NB4 (cell line): ENCODE data around the gene AHCTF1.

Source experiments
- DNase-seq: peaks from one replicate; pipeline ENCODE4 v3.0.0; 2010; ENCODE audit warnings: low read depth
- H3K4me3 ChIP-seq: one replicate; pipeline ENCODE4 v1.5.1; 2011; ENCODE audit warnings: mild to moderate bottlenecking, low read depth, low read length, moderate library complexity
- CTCF ChIP-seq: IDR thresholded peaks from one replicate; pipeline ENCODE4 v1.5.1; 2012; ENCODE audit warnings: low read depth, low read length
- MAX ChIP-seq: IDR thresholded peaks from 2 replicates; pipeline ENCODE4 v1.6.1; 2011; ENCODE audit warnings: low read depth, low read length
- MYC ChIP-seq: IDR thresholded peaks from 2 replicates; pipeline ENCODE4 v1.6.1; 2011; ENCODE audit warnings: low read depth, low read length
- POLR2A ChIP-seq: IDR thresholded peaks from 2 replicates; pipeline ENCODE4 v1.6.1; 2011; ENCODE audit warnings: mild to moderate bottlenecking; ENCODE audit not compliant: insufficient read length; ENCODE audit errors: extremely low read depth

The AHCTF1 gene

GRCh38 chr1:246809473-246809872, 122.3 kb downstream of the AHCTF1 start:
- DNase-seq: peak; percentile 36
- peak; percentile 31 for TF ChIP-seq CTCF
- TF ChIP-seq POLR2A: no peak
- no peak overlapping the region for H3K4me3 ChIP-seq

DNA sequence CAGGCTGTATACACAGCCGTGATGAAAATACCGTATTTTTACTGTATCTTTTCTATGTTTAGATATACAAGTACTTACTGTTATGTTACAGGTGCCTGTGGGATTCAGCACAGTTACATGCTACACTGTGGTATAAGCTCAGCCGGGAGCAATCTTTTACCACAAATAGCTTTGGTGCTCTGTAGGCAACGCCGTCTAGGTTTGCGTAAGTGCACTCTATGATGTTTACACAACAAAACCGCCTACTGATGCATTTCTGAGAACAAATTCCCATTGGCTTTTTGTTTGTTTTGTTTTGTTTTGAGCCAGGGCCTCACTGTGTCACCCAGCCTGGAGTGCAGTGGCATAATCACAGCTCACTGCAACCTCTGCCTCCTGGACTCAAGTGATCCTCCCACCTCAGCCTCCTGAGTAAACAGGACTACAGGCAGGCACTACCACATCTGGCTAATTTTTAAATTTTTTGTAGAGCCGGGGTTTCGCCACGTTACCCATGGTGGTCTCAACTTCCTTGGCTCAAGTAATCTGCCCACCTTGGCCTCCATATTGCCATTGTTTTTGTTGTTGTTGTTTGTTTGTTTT, 126.5 kb downstream of the AHCTF1 start:
- no peak for DNase-seq
- H3K4me3 ChIP-seq: no peak overlapping the region
- no peak for TF ChIP-seq CTCF
- no peak for TF ChIP-seq MYC
- TF ChIP-seq POLR2A: no peak
- TF ChIP-seq MAX: no peak

- no peak for TF ChIP-seq MYC
- no peak for TF ChIP-seq CTCF
- TF ChIP-seq MAX: no peak
- no peak for TF ChIP-seq POLR2A
- no peak overlapping the region for H3K4me3 ChIP-seq
- DNase-seq: no peak
Observed at GRCh38 chr1:246803883-246804282, 127.9 kb downstream of the AHCTF1 start.

DNA sequence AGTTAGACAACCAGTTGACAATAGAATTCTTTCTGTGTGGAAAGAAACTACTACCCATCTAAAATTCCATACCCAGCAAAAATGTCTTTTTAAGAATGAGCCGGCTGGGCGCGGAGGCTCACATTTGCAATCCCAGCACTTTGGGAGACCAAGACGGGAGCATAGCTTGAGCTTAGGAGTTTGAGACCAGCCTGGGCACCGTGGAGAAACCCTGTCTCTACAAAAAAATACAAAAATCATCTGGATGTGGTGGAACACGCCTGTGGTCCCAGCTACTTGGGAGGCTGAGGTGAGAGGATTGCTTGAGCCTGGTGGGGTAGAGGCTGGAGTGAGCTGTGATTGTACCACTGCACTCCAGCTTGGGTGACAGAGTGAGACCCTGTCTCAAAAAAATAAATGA, 128.4 kb downstream of the AHCTF1 start:
- TF ChIP-seq MAX (no peak), POLR2A (no peak), MYC (no peak), CTCF (no peak)
- no peak overlapping the region for H3K4me3 ChIP-seq
- no peak for DNase-seq

GRCh38 chr1:246801241-246802020, 130.3 kb downstream of the AHCTF1 start:
- no peak for TF ChIP-seq CTCF
- TF ChIP-seq POLR2A: no peak
- TF ChIP-seq MYC: no peak
- no peak for TF ChIP-seq MAX
- no peak for DNase-seq
- no peak overlapping the region for H3K4me3 ChIP-seq
